GM18511 (cell line): ENCODE data around the gene PAAF1.

ENCODE experiments used
- ATAC-seq: cut with Tn5 transposase; IDR thresholded peaks from one replicate; pipeline ENCODE4 v1.9.1; 2021; ENCODE audit warnings: mild to moderate bottlenecking, moderate library complexity; ENCODE audit not compliant: unreplicated experiment

PAAF1 gene

GRCh38 chr11:73969991-73970800 is 93.4 kb downstream of the PAAF1 start:
- ATAC-seq: no peak

GRCh38 chr11:73971175-73971719 is 94.4 kb downstream of the PAAF1 start:
- no peak for ATAC-seq

- ATAC-seq: no peak
Measured at GRCh38 chr11:73972187-73972586, 95.4 kb downstream of the PAAF1 start.

- no peak for ATAC-seq
Measured at GRCh38 chr11:73972620-73973449, 96.0 kb downstream of the PAAF1 start.

GRCh38 chr11:73974604-73975478 is 98.0 kb downstream of the PAAF1 start:
- ATAC-seq: no peak

GRCh38 chr11:73975479-73975757 is 98.6 kb downstream of the PAAF1 start:
- ATAC-seq: no peak

- ATAC-seq: no peak
Measured at GRCh38 chr11:73976451-73977151, 99.8 kb downstream of the PAAF1 start.

GRCh38 chr11:73977856-73978519 is 101.2 kb downstream of the PAAF1 start:
- no peak for ATAC-seq

- ATAC-seq: no peak
Measured at GRCh38 chr11:73978576-73979086, 101.8 kb downstream of the PAAF1 start.

- peak; percentile 58 for ATAC-seq
Measured at GRCh38 chr11:73980001-73980961, 103.5 kb downstream of the PAAF1 start.
